Measurements from ENCODE around the gene SMG6.
"Not testable (repeated sequence)": the region's sequence is repeated elsewhere in the genome, so short reads cannot be mapped to it uniquely, and the experiment has no call there.

The SMG6 gene

GRCh38 chr17:2157675-2158395 is 145.8 kb downstream of the SMG6 start:
- Mint-ChIP-seq H3K36me3 (ENCODE audit: insufficient read depth) (peaks cover 47% of the 10 kb centered on the region), H3K27ac (no peak overlapping the region), H3K4me3 (no peak overlapping the region), H3K4me1 (ENCODE audit: low read depth in 2 of 2) (peaks cover 0 to 2% of the 10 kb centered on the region in 2 donors), H3K9me3 (no peaks in the 10 kb centered on the region), H3K27me3 (no peaks in the 10 kb centered on the region)
- no peak for ATAC-seq (replicated peaks)
- DNase-seq, result no peak

DNA sequence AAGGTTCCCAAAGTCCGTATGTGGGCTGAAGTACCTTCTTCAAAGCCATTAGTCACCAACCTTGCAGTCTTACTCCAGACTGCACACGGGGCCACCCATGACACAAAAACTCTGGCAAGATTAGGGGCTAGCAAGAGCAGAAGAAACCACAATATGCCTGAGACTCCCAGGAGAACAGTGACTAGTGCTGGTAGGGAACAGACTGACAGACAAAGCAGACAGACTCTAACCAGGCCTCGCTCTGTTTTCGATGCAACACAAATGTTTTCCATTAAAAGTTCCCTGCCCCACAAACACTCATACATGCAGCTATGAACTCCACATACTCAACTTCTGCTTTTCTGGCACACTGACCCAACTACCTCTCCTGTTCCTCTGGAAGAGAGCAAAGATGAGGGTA is 146.5 kb downstream of the SMG6 start:
- Mint-ChIP-seq H3K36me3 (ENCODE audit: insufficient read depth) (peaks cover 40% of the 10 kb centered on the region), H3K27ac (no peak overlapping the region), H3K4me3 (no peak overlapping the region), H3K4me1 (ENCODE audit: low read depth in 2 of 2) (peaks cover 0 to 2% of the 10 kb centered on the region in 2 donors), H3K27me3 (no peaks in the 10 kb centered on the region), H3K9me3 (no peaks in the 10 kb centered on the region)
- ATAC-seq (replicated peaks) (no peak), DNase-seq (no peak)

DNA sequence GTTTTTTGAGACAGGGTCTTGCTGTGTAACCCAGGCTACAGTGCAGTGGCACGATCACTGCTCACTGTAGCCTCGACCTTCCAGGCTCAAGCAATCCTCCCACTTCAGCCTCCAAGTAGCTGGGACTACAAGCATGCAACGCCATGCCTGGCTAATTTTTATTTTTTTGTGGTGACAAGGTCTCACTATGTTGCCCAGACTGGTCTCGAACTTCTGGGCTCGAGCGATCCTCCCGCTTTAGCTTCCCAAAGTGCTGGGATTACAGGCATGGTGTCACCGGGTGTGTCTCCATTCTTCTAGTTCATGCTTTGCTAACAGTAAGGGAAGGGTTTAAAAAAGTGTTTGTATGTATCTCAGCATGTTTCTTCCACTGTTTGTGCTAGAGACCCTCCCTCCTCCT is 146.9 kb downstream of the SMG6 start:
- DNase-seq (no peak), ATAC-seq (replicated peaks) (no peak)
- Mint-ChIP-seq H3K9me3 (no peaks in the 10 kb centered on the region), H3K36me3 (ENCODE audit: insufficient read depth) (peaks cover 38% of the 10 kb centered on the region), H3K4me3 (no peak overlapping the region), H3K27me3 (no peaks in the 10 kb centered on the region), H3K27ac (no peak overlapping the region), H3K4me1 (ENCODE audit: low read depth in 2 of 2) (peaks cover 0 to 2% of the 10 kb centered on the region in 2 donors)

DNA sequence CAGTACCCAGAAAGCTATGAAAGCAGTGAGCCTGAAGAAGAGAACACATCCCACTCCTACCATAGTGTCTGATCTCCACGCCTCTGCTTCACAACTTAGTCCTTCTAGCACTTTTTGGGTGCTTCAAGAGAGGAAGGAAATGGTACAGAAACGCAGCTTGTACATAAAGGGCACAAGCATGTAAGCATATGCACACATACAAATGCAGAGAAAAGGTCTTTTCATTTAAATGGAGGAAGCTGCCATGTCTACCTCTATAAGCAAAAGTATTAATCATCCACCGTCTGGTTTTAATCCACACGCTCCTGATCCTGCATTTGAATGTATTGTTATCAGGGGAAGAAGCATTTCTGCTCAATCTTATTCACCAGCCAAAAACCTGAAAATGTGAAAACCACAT is 148.0 kb downstream of the SMG6 start:
- H3K9me3 Mint-ChIP-seq, result no peaks in the 10 kb centered on the region
- ATAC-seq (replicated peaks), result no peak
- DNase-seq, result no peak
- H3K4me1 Mint-ChIP-seq (ENCODE audit: low read depth in 2 of 2), result peaks cover 0 to 2% of the 10 kb centered on the region in 2 donors
- H3K27ac Mint-ChIP-seq, result no peak overlapping the region
- H3K27me3 Mint-ChIP-seq, result no peaks in the 10 kb centered on the region
- no peak overlapping the region for H3K4me3 Mint-ChIP-seq
- H3K36me3 Mint-ChIP-seq (ENCODE audit: insufficient read depth), result peaks cover 28% of the 10 kb centered on the region

- Mint-ChIP-seq H3K27me3 (no peaks in the 10 kb centered on the region), H3K4me1 (ENCODE audit: low read depth in 2 of 2) (peaks cover 0 to 5% of the 10 kb centered on the region in 2 donors), H3K27ac (no peak overlapping the region), H3K4me3 (no peak overlapping the region), H3K36me3 (ENCODE audit: insufficient read depth) (peaks cover 12% of the 10 kb centered on the region), H3K9me3 (no peaks in the 10 kb centered on the region)
- DNase-seq, result no peak
- ATAC-seq (replicated peaks), result no peak
Measured at GRCh38 chr17:2151358-2152033, 152.1 kb downstream of the SMG6 start.

GRCh38 chr17:2150806-2151205 is 152.8 kb downstream of the SMG6 start:
- Mint-ChIP-seq H3K36me3 (ENCODE audit: insufficient read depth) (peaks cover 9% of the 10 kb centered on the region), H3K9me3 (no peaks in the 10 kb centered on the region), H3K4me3 (no peak overlapping the region), H3K4me1 (ENCODE audit: low read depth in 2 of 2) (peaks cover 0 to 7% of the 10 kb centered on the region in 2 donors), H3K27me3 (no peaks in the 10 kb centered on the region), H3K27ac (no peak overlapping the region)
- no peak for DNase-seq
- no peak for ATAC-seq (replicated peaks)

GRCh38 chr17:2149934-2150333 is 153.7 kb downstream of the SMG6 start:
- H3K36me3 Mint-ChIP-seq (ENCODE audit: insufficient read depth), result peaks cover 5% of the 10 kb centered on the region
- no peaks in the 10 kb centered on the region for H3K27me3 Mint-ChIP-seq
- peaks cover 0 to 8% of the 10 kb centered on the region in 2 donors for H3K4me1 Mint-ChIP-seq (ENCODE audit: low read depth in 2 of 2)
- ATAC-seq (replicated peaks), result no peak
- DNase-seq, result no peak
- H3K9me3 Mint-ChIP-seq, result no peaks in the 10 kb centered on the region
- H3K4me3 Mint-ChIP-seq, result no peak overlapping the region
- H3K27ac Mint-ChIP-seq, result no peak overlapping the region

DNA sequence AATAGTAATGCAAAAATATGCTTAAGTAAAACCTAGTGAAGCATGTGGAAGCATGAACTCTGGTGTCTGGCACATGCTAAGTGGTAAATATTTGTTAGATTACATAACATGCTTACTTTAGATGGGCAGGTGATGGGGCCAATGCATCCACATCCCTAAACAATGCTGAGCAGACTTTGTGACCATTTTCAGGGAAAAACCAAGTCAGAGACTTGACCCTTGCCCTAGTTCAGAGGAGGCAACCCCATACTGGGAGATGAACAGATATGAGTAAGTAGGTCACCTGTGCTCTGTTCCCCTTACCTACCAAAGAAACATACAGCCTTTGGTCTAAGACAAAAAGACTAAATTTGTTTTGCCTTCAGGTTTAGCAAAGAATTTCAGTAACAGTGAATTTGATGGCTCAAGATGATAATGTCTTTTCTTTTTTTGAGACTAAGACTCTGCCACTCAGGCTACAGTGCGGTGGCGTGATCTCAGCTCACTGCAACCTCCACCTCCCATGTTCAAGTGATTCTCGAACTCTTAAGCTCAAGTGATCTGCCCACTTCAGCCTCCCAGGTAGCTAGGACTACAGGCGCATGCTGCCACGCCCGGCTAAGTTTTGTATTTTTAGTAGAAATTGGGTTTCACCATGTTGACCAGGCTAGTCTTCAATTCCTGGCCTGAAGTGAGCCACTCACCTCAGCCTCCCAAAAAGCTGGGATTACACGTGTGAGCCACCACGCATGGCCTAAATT is 157.3 kb downstream of the SMG6 start:
- peak; percentile 88 for ATAC-seq (replicated peaks)
- Mint-ChIP-seq H3K4me1 (ENCODE audit: low read depth in 2 of 2) (peaks cover 0 to 6% of the 10 kb centered on the region in 2 donors), H3K36me3 (ENCODE audit: insufficient read depth) (peaks cover 4% of the 10 kb centered on the region), H3K9me3 (no peaks in the 10 kb centered on the region), H3K27ac (peak overlapping the region in 1 of 2 donors; percentile 60), H3K4me3 (no peak overlapping the region), H3K27me3 (no peaks in the 10 kb centered on the region)
- DNase-seq, result no peak

GRCh38 chr17:2144701-2145100 is 158.9 kb downstream of the SMG6 start:
- H3K27ac Mint-ChIP-seq, result peak overlapping the region in 1 of 2 donors; percentile 56
- DNase-seq, result no peak
- peaks cover 0 to 6% of the 10 kb centered on the region in 2 donors for H3K4me1 Mint-ChIP-seq (ENCODE audit: low read depth in 2 of 2)
- no peaks in the 10 kb centered on the region for H3K9me3 Mint-ChIP-seq
- no peak for ATAC-seq (replicated peaks)
- no peak overlapping the region for H3K4me3 Mint-ChIP-seq
- H3K36me3 Mint-ChIP-seq (ENCODE audit: insufficient read depth), result peaks cover 4% of the 10 kb centered on the region
- H3K27me3 Mint-ChIP-seq, result no peaks in the 10 kb centered on the region

- no peak for DNase-seq
- no peak overlapping the region for H3K4me3 Mint-ChIP-seq
Measured at GRCh38 chr17:2143332-2143731, 160.3 kb downstream of the SMG6 start.

GRCh38 chr17:2142682-2143081 is 160.9 kb downstream of the SMG6 start:
- H3K36me3 Mint-ChIP-seq (ENCODE audit: insufficient read depth); H3K4me3 Mint-ChIP-seq; H3K9me3 Mint-ChIP-seq; H3K27me3 Mint-ChIP-seq; ATAC-seq (replicated peaks); DNase-seq; H3K27ac Mint-ChIP-seq: not testable (repeated sequence)
- peaks cover 12 to 18% of the 10 kb centered on the region in 2 donors for H3K4me1 Mint-ChIP-seq (ENCODE audit: low read depth in 2 of 2)

More at GRCh38 chr17:2143332-2143731, 160.3 kb downstream of the SMG6 start:
- no peaks in the 10 kb centered on the region for H3K27me3 Mint-ChIP-seq
- no peaks in the 10 kb centered on the region for H3K9me3 Mint-ChIP-seq
- H3K36me3 Mint-ChIP-seq (ENCODE audit: insufficient read depth), result peaks cover 4% of the 10 kb centered on the region
- H3K4me1 Mint-ChIP-seq (ENCODE audit: low read depth in 2 of 2), result peaks cover 5 to 12% of the 10 kb centered on the region in 2 donors
- H3K27ac Mint-ChIP-seq, result no peak overlapping the region
- ATAC-seq (replicated peaks), result no peak

DNA sequence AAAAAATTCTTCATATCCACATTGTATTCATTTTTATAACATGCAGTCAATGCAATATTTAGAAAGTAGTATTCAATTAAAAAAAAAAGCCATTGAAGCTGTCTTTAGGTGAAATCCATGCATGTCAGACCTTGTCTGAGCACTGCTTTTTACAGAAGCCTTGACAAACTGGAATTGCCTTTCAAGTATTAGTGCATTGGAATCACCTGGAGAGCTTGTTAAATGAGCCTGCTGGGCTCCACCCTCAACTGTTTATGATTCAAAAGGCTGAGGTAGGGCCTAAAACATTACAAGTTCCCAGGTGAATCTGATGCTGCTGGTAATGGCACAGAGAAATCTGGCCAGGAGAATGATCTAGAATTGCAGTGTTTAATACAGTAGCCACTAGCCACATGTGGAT is 162.9 kb downstream of the SMG6 start:
- Mint-ChIP-seq H3K9me3 (no peaks in the 10 kb centered on the region), H3K4me3 (no peak overlapping the region), H3K27ac (no peak overlapping the region), H3K27me3 (no peaks in the 10 kb centered on the region), H3K36me3 (ENCODE audit: insufficient read depth) (peaks cover 4% of the 10 kb centered on the region), H3K4me1 (ENCODE audit: low read depth in 2 of 2) (peaks cover 13 to 14% of the 10 kb centered on the region in 2 donors)
- DNase-seq (no peak), ATAC-seq (replicated peaks) (no peak)

DNA sequence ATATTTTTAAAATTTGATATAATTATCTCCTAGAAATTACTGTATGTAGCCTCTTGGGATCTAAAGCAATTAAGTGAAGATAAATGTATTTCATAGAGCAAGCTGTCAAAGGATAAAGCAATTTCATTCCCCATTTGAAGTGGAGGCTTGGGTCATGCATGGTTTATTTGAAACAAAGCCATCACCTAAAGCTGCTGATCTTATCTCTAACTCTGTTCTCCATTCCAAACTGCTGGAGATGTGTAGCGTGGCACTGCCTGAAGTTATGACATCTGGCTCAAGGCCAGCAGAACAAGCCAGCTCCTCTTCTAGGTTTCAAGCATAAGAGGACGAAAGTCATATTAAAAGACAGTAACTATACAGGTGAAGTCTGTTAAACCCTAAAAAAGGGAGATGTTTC is 164.8 kb downstream of the SMG6 start:
- H3K9me3 Mint-ChIP-seq, result no peaks in the 10 kb centered on the region
- H3K4me1 Mint-ChIP-seq (ENCODE audit: low read depth in 2 of 2), result peaks cover 12 to 13% of the 10 kb centered on the region in 2 donors
- H3K4me3 Mint-ChIP-seq, result no peak overlapping the region
- no peaks in the 10 kb centered on the region for H3K27me3 Mint-ChIP-seq
- DNase-seq (no peak), ATAC-seq (replicated peaks) (no peak)
- peaks cover under 1% of the 10 kb centered on the region for H3K36me3 Mint-ChIP-seq (ENCODE audit: insufficient read depth)
- peak overlapping the region; percentile 68 to 87 for H3K27ac Mint-ChIP-seq

Measured in effector memory CD8-positive, alpha-beta T cell (primary cell).